ENCODE results near the gene CADM1.
"Not testable (repeated sequence)": the region's sequence is repeated elsewhere in the genome, so short reads cannot be mapped to it uniquely, and the experiment has no call there.

CADM1 gene

GRCh38 chr11:115481528-115481927, 22.7 kb downstream of the CADM1 start:
- in situ Hi-C loops (cut with HindIII; ENCODE audit: low sequenced_read_pairs) = no loop called here

- in situ Hi-C loops (cut with HindIII; ENCODE audit: low sequenced_read_pairs) = no loop called here
Observed at GRCh38 chr11:115480611-115481010, 23.6 kb downstream of the CADM1 start.

- in situ Hi-C loops (cut with HindIII; ENCODE audit: low sequenced_read_pairs) = no loop called here
Observed at GRCh38 chr11:115477410-115477809, 26.8 kb downstream of the CADM1 start.

GRCh38 chr11:115476463-115477286, 27.5 kb downstream of the CADM1 start:
- in situ Hi-C loops (cut with HindIII; ENCODE audit: low sequenced_read_pairs) = no loop called here

GRCh38 chr11:115475564-115475963, 28.7 kb downstream of the CADM1 start:
- in situ Hi-C loops (cut with HindIII; ENCODE audit: low sequenced_read_pairs) = no loop called here

GRCh38 chr11:115474306-115474705, 29.9 kb downstream of the CADM1 start:
- in situ Hi-C loops (cut with HindIII; ENCODE audit: low sequenced_read_pairs) = not testable (repeated sequence)

GRCh38 chr11:115473167-115473566, 31.0 kb downstream of the CADM1 start:
- in situ Hi-C loops (cut with HindIII; ENCODE audit: low sequenced_read_pairs) = no loop called here

GRCh38 chr11:115471367-115471766, 32.8 kb downstream of the CADM1 start:
- in situ Hi-C loops (cut with HindIII; ENCODE audit: low sequenced_read_pairs) = no loop called here

- in situ Hi-C loops (cut with HindIII; ENCODE audit: low sequenced_read_pairs) = no loop called here
Observed at GRCh38 chr11:115470928-115471327, 33.3 kb downstream of the CADM1 start.

- in situ Hi-C loops (cut with HindIII; ENCODE audit: low sequenced_read_pairs) = no loop called here
Observed at GRCh38 chr11:115469361-115469760, 34.9 kb downstream of the CADM1 start.

GRCh38 chr11:115466122-115466521, 38.1 kb downstream of the CADM1 start:
- in situ Hi-C loops (cut with HindIII; ENCODE audit: low sequenced_read_pairs) = no loop called here

GRCh38 chr11:115464269-115464668, 39.9 kb downstream of the CADM1 start:
- in situ Hi-C loops (cut with HindIII; ENCODE audit: low sequenced_read_pairs) = no loop called here

GRCh38 chr11:115463606-115464005, 40.6 kb downstream of the CADM1 start:
- in situ Hi-C loops (cut with HindIII; ENCODE audit: low sequenced_read_pairs) = no loop called here

- in situ Hi-C loops (cut with HindIII; ENCODE audit: low sequenced_read_pairs) = no loop called here
Observed at GRCh38 chr11:115462757-115463156, 41.5 kb downstream of the CADM1 start.

- in situ Hi-C loops (cut with HindIII; ENCODE audit: low sequenced_read_pairs) = no loop called here
Observed at GRCh38 chr11:115462004-115462541, 42.1 kb downstream of the CADM1 start.

- in situ Hi-C loops (cut with HindIII; ENCODE audit: low sequenced_read_pairs) = no loop called here
Observed at GRCh38 chr11:115460512-115460911, 43.7 kb downstream of the CADM1 start.

GRCh38 chr11:115459563-115459962, 44.7 kb downstream of the CADM1 start:
- in situ Hi-C loops (cut with HindIII; ENCODE audit: low sequenced_read_pairs) = no loop called here

- in situ Hi-C loops (cut with HindIII; ENCODE audit: low sequenced_read_pairs) = no loop called here
Observed at GRCh38 chr11:115458877-115459276, 45.3 kb downstream of the CADM1 start.

- in situ Hi-C loops (cut with HindIII; ENCODE audit: low sequenced_read_pairs) = no loop called here
Observed at GRCh38 chr11:115456019-115456418, 48.2 kb downstream of the CADM1 start.

- in situ Hi-C loops (cut with HindIII; ENCODE audit: low sequenced_read_pairs) = no loop called here
Observed at GRCh38 chr11:115455613-115456012, 48.6 kb downstream of the CADM1 start.

- in situ Hi-C loops (cut with HindIII; ENCODE audit: low sequenced_read_pairs) = no loop called here
Observed at GRCh38 chr11:115454525-115454924, 49.7 kb downstream of the CADM1 start.

- in situ Hi-C loops (cut with HindIII; ENCODE audit: low sequenced_read_pairs) = no loop called here
Observed at GRCh38 chr11:115453693-115454490, 50.3 kb downstream of the CADM1 start.
